ENCODE measurements around the gene C19orf25. TPM values are rescaled to one million over a fixed set of nuclear protein-coding genes. Genes with fewer than 3 reads are reported as not detected.

C19orf25 gene
- total RNA-seq, 1 experiment from 2014 or later = 20.0 TPM

GRCh38 chr19:1472231-1473084, 6.6 kb downstream of the C19orf25 start:
- in situ Hi-C loops (cut with HindIII; ENCODE audit: low pct_unique_long_range_greater_than_20kb, low sequenced_read_pairs) = no loop called here
- DNase-seq (ENCODE audit: low read depth, low spot score) = no peak

- no peak for DNase-seq (ENCODE audit: low read depth, low spot score)
- in situ Hi-C loops (cut with HindIII; ENCODE audit: low pct_unique_long_range_greater_than_20kb, low sequenced_read_pairs) = no loop called here
Observed at GRCh38 chr19:1471515-1472160, 7.4 kb downstream of the C19orf25 start.

GRCh38 chr19:1471010-1471514, 8.0 kb downstream of the C19orf25 start:
- in situ Hi-C loops (cut with HindIII; ENCODE audit: low pct_unique_long_range_greater_than_20kb, low sequenced_read_pairs) = no loop called here
- DNase-seq (ENCODE audit: low read depth, low spot score) = no peak

- DNase-seq (ENCODE audit: low read depth, low spot score) = no peak
- in situ Hi-C loops (cut with HindIII; ENCODE audit: low pct_unique_long_range_greater_than_20kb, low sequenced_read_pairs) = no loop called here
Observed at GRCh38 chr19:1470305-1471009, 8.6 kb downstream of the C19orf25 start.

DNA sequence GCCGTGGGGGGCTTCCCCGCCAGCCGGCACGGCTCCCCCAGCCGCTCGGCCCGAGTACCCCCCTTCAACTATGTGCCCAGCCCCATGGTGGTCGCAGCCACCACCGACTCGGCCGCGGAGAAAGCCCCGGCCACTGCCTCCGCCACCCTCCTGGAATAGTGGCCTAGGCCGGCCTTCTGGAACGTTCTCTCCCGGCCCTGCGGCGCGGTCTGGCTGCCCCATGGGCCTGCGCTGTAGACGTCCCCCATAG, 9.0 kb downstream of the C19orf25 start:
- no peak for DNase-seq (ENCODE audit: low read depth, low spot score)
- in situ Hi-C loops (cut with HindIII; ENCODE audit: low pct_unique_long_range_greater_than_20kb, low sequenced_read_pairs) = no loop called here

GRCh38 chr19:1469255-1470054, 9.6 kb downstream of the C19orf25 start:
- in situ Hi-C loops (cut with HindIII; ENCODE audit: low pct_unique_long_range_greater_than_20kb, low sequenced_read_pairs) = no loop called here

GRCh38 chr19:1468821-1469254, 10.2 kb downstream of the C19orf25 start:
- DNase-seq (ENCODE audit: low read depth, low spot score) = no peak
- in situ Hi-C loops (cut with HindIII; ENCODE audit: low pct_unique_long_range_greater_than_20kb, low sequenced_read_pairs) = no loop called here

More at GRCh38 chr19:1469255-1470054, 9.6 kb downstream of the C19orf25 start:
- no peak for DNase-seq (ENCODE audit: low read depth, low spot score)

DNA sequence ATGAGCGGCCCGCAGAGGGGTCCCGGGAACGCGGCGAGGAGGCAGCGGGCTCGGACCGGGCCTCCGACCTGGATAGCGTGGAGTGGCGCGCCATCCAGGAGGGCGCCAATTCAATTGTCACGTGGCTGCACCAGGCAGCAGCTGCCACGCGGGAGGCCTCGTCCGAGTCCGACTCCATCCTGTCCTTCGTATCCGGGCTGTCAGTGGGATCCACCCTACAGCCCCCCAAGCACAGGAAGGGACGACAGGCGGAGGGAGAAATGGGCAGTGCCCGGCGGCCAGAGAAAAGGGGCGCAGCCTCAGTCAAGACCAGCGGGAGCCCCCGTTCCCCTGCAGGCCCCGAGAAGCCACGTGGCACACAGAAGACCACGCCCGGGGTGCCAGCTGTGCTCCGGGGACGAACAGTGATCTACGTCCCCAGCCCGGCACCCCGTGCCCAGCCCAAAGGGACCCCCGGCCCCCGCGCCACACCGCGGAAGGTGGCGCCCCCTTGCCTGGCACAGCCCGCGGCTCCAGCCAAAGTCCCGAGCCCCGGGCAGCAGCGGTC, 10.7 kb downstream of the C19orf25 start:
- DNase-seq (ENCODE audit: low read depth, low spot score) = no peak
- in situ Hi-C loops (cut with HindIII; ENCODE audit: low pct_unique_long_range_greater_than_20kb, low sequenced_read_pairs) = no loop called here

- no peak for DNase-seq (ENCODE audit: low read depth, low spot score)
- in situ Hi-C loops (cut with HindIII; ENCODE audit: low pct_unique_long_range_greater_than_20kb, low sequenced_read_pairs) = no loop called here
Observed at GRCh38 chr19:1467490-1468273, 11.3 kb downstream of the C19orf25 start.

DNA sequence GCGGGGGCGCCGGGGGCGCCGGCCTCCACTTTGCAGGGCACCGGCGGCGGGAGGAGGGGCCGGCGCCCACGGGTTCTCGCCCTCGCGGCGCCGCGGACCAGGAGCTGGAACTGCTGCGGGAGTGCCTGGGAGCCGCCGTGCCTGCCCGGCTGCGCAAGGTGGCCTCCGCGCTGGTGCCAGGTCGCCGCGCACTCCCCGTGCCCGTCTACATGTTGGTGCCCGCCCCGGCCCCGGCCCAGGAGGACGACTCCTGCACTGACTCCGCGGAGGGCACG, 11.9 kb downstream of the C19orf25 start:
- in situ Hi-C loops (cut with HindIII; ENCODE audit: low pct_unique_long_range_greater_than_20kb, low sequenced_read_pairs) = no loop called here
- no peak for DNase-seq (ENCODE audit: low read depth, low spot score)

DNA sequence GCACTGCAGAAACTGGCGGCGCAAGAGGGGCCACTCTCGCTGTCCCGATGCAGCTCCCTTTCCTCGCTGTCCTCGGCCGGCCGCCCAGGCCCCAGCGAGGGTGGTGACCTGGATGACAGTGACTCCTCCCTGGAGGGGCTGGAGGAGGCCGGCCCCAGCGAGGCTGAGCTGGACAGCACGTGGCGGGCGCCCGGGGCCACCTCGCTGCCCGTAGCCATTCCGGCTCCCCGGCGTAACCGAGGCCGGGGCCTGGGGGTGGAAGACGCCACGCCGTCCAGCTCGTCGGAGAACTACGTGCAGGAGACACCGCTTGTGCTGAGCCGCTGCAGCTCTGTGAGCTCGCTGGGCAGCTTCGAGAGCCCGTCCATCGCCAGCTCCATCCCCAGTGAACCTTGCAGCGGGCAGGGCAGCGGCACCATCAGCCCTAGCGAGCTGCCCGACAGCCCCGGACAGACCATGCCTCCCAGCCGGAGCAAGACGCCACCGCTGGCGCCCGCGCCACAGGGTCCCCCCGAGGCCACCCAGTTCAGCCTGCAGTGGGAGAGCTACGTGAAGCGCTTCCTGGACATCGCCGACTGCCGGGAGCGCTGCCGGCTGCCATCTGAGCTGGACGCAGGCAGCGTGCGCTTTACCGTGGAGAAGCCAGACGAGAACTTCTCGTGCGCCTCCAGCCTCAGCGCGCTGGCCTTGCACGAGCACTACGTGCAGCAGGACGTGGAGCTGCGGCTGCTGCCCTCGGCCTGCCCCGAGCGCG, 12.4 kb downstream of the C19orf25 start:
- no peak for DNase-seq (ENCODE audit: low read depth, low spot score)
- in situ Hi-C loops (cut with HindIII; ENCODE audit: low pct_unique_long_range_greater_than_20kb, low sequenced_read_pairs) = no loop called here

DNA sequence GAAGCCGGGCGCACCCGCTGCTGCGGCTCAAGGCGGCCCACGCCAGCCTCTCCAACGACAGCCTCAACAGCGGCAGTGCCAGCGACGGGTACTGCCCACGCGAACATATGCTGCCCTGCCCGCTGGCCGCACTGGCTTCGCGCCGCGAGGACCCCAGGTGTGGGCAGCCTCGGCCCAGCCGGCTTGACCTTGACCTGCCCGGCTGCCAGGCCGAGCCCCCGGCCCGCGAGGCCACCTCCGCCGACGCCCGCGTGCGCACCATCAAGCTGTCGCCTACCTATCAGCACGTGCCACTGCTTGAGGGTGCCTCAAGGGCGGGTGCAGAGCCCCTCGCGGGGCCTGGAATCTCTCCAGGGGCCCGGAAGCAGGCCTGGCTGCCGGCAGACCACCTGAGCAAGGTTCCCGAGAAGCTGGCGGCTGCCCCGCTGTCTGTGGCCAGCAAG, 13.0 kb downstream of the C19orf25 start:
- in situ Hi-C loops (cut with HindIII; ENCODE audit: low pct_unique_long_range_greater_than_20kb, low sequenced_read_pairs) = no loop called here
- no peak for DNase-seq (ENCODE audit: low read depth, low spot score)

GRCh38 chr19:1465191-1466016, 13.6 kb downstream of the C19orf25 start:
- in situ Hi-C loops (cut with HindIII; ENCODE audit: low pct_unique_long_range_greater_than_20kb, low sequenced_read_pairs) = no loop called here
- DNase-seq (ENCODE audit: low read depth, low spot score) = no peak

DNA sequence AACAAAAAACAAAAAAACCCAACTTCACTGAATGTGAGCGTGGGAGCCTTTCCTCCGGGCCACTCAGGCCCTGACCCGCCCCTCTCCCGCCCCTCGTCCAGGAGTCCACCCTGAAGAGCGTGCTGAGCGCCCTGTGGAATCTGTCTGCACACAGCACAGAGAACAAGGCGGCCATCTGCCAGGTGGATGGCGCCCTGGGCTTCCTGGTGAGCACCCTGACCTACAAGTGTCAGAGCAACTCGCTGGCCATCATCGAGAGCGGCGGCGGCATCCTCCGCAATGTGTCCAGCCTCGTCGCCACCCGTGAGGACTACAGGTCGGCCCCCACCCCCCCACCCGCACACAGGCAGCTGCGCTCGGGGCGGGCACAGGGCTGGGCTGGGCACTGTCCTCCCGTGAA, 17.2 kb downstream of the C19orf25 start:
- DNase-seq (ENCODE audit: low read depth, low spot score) = no peak
- in situ Hi-C loops (cut with HindIII; ENCODE audit: low pct_unique_long_range_greater_than_20kb, low sequenced_read_pairs) = no loop called here
